ENCODE data around the gene MRPL48. TPM values are rescaled to one million over a fixed set of nuclear protein-coding genes. Genes with fewer than 3 reads are reported as not detected.
"Not testable (repeated sequence)": the region's sequence is repeated elsewhere in the genome, so short reads cannot be mapped to it uniquely, and the experiment has no call there.

The MRPL48 gene
- total RNA-seq, 2 donors from 2014 or later, result 44.4 to 49.8 TPM

- Histone ChIP-seq H3K9me3 (no peaks in the 10 kb centered on the region), H3K36me3 (no peaks in the 10 kb centered on the region), H3K4me1 (no peaks in the 10 kb centered on the region), H3K27ac (peak overlapping the region; percentile 94), H3K27me3 (no peaks in the 10 kb centered on the region), H3K9ac (ENCODE audit: low read depth in 2 of 2, low read length in 2 of 2) (peak overlapping the region; percentile 70 to 85), H3K4me3 (peak overlapping the region; percentile 41)
- intact Hi-C loops (cut with DNase I), result no loop called here
- no peak for TF ChIP-seq CTCF (IDR thresholded peaks at IDR 0.05)
- DNase-seq, result peak; percentile 99
These were observed 8.4 kb upstream of the MRPL48 start for GRCh38 chr11:73779084-73779902.

- Histone ChIP-seq H3K9ac (ENCODE audit: low read depth in 2 of 2, low read length in 2 of 2) (no peak overlapping the region), H3K36me3 (no peaks in the 10 kb centered on the region), H3K4me1 (no peaks in the 10 kb centered on the region), H3K9me3 (no peaks in the 10 kb centered on the region), H3K27ac (no peak overlapping the region), H3K27me3 (no peaks in the 10 kb centered on the region), H3K4me3 (no peak overlapping the region)
- TF ChIP-seq CTCF (IDR thresholded peaks at IDR 0.05), result no peak
- no peak for DNase-seq
- intact Hi-C loops (cut with DNase I), result no loop called here
These were observed 6.4 kb upstream of the MRPL48 start for GRCh38 chr11:73781303-73781702.

GRCh38 chr11:73783483-73784020, 4.1 kb upstream of the MRPL48 start:
- no peak for DNase-seq

GRCh38 chr11:73784080-73784634, 3.5 kb upstream of the MRPL48 start:
- no peak for TF ChIP-seq CTCF (IDR thresholded peaks at IDR 0.05)
- no peaks in the 10 kb centered on the region for H3K9me3 ChIP-seq
- intact Hi-C loops (cut with DNase I), result no loop called here
- H3K27me3 ChIP-seq, result no peaks in the 10 kb centered on the region
- H3K4me1 ChIP-seq, result peaks cover 4% of the 10 kb centered on the region
- no peaks in the 10 kb centered on the region for H3K36me3 ChIP-seq
- H3K4me3 ChIP-seq, result no peak overlapping the region
- no peak for DNase-seq
- H3K9ac ChIP-seq (ENCODE audit: low read depth in 2 of 2, low read length in 2 of 2), result no peak overlapping the region
- H3K27ac ChIP-seq, result no peak overlapping the region

More at GRCh38 chr11:73783483-73784020, 4.1 kb upstream of the MRPL48 start:
- Histone ChIP-seq H3K27ac (no peak overlapping the region), H3K4me1 (no peaks in the 10 kb centered on the region), H3K36me3 (no peaks in the 10 kb centered on the region), H3K9me3 (no peaks in the 10 kb centered on the region), H3K9ac (ENCODE audit: low read depth in 2 of 2, low read length in 2 of 2) (no peak overlapping the region), H3K4me3 (no peak overlapping the region), H3K27me3 (no peaks in the 10 kb centered on the region)
- intact Hi-C loops (cut with DNase I), result no loop called here
- TF ChIP-seq CTCF (IDR thresholded peaks at IDR 0.05), result no peak

- TF ChIP-seq CTCF (IDR thresholded peaks at IDR 0.05), result no peak
- Histone ChIP-seq H3K9me3 (no peaks in the 10 kb centered on the region), H3K9ac (ENCODE audit: low read depth in 2 of 2, low read length in 2 of 2) (no peak overlapping the region), H3K4me3 (no peak overlapping the region), H3K27ac (no peak overlapping the region), H3K27me3 (no peaks in the 10 kb centered on the region), H3K4me1 (peaks cover 4% of the 10 kb centered on the region), H3K36me3 (no peaks in the 10 kb centered on the region)
- intact Hi-C loops (cut with DNase I), result no loop called here
- no peak for DNase-seq
These were observed 2.9 kb upstream of the MRPL48 start for GRCh38 chr11:73784734-73785133.

GRCh38 chr11:73785467-73785866, 2.2 kb upstream of the MRPL48 start:
- DNase-seq; H3K9ac ChIP-seq (ENCODE audit: low read depth in 2 of 2, low read length in 2 of 2); H3K4me1 ChIP-seq; H3K9me3 ChIP-seq; H3K27me3 ChIP-seq; intact Hi-C loops (cut with DNase I); H3K36me3 ChIP-seq; H3K4me3 ChIP-seq; H3K27ac ChIP-seq: not testable (repeated sequence)
